Measurements from ENCODE around the gene BGN.

The BGN gene

DNA sequence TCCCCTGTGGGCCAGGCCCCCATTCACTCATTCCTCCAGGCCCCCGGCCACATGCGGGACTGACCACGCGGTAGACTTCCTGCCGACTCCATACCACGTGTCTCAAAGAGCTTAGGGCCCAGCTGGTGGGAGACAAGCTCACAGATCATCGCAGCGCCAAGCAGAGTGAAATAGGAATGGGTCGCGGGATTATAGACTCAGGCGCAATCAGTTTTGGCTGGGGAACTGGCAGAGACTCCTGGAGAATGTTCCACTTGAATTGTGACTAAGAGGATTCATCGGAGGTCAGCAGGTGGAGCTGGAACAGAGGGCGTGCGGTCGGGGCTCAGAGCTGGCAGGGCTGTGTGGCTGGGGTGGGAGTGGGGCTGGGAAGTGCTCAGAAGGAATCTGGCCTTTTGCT lies 38.3 kb downstream of the BGN start:
- no peak for DNase-seq

DNA sequence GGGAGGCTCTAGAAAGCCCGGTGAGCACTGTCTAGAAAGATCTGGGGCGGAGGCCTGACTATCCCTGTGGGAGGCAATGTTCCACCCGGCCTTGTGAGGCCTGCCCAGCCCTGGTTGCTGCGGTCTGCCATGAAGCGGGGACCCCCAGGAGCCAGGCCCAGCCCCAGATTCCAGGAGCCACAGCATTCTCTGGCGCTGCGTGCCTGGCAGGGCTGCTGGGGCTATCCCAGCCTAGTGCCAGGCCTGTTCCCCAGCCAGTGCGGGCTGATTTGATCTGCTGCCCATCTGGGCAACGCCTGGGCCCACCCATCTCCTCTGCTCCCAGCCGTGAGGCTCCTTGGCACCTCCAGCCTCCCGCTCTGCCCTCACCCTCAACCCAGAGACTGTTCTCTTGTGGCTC lies 42.3 kb downstream of the BGN start:
- DNase-seq = no peak

DNA sequence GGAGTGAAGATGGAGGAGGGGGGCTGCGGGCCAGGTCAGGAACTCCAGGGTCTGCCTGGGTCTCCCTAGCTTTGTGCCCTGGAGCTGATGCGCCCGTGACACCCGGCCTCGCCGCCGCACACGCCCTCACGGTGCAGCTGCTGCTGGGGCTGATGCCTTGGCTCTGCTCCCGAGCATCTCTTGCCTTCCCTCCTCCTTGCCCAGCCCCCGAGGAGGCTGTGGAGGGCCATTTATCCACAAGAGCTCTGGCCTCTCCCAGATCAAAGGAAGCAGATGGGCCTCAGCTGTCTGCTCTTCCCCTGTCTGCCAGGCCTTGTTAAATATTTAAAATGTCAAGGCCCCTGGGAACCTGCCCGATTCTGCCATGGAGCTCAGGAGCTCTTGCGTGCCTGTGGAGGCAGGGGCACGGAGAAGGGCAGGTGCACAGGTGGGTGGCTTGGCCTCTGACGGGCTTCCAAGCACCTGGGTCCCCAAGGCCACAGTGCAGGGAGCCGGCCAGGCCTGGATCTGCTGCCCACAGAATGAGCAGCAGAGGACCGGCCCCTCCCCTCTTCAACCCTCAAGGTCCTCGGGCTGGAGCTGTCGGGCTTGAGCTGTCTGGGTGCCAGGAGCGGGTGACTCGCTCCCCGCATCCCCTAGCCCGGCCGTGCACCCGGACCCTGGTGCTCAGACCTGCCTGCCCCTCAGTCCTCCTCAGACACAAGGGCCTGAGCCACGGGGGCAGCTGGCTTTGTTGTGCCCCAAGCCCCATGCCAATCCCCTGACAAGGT lies 42.9 kb downstream of the BGN start:
- DNase-seq = no peak

DNA sequence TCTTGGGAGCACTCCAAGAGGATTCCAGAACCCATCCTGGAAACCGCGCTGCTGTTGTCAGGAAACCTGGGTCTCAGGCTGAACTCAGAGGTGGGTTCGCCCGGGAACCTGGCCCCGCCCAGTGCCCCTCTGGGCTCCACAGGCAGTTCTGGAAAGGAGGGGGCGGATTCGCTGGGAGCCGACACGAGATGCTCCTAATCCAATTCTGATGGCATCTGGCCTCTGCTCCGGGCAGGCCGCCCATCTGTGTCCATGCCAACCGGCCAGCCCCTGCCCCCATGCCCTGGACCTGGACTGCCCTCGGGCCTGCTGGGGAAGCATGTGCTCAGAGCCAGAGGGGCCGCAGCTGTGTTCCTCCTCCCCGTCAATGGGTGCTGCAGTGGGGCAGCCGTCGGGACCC lies 43.6 kb downstream of the BGN start:
- no peak for DNase-seq

DNA sequence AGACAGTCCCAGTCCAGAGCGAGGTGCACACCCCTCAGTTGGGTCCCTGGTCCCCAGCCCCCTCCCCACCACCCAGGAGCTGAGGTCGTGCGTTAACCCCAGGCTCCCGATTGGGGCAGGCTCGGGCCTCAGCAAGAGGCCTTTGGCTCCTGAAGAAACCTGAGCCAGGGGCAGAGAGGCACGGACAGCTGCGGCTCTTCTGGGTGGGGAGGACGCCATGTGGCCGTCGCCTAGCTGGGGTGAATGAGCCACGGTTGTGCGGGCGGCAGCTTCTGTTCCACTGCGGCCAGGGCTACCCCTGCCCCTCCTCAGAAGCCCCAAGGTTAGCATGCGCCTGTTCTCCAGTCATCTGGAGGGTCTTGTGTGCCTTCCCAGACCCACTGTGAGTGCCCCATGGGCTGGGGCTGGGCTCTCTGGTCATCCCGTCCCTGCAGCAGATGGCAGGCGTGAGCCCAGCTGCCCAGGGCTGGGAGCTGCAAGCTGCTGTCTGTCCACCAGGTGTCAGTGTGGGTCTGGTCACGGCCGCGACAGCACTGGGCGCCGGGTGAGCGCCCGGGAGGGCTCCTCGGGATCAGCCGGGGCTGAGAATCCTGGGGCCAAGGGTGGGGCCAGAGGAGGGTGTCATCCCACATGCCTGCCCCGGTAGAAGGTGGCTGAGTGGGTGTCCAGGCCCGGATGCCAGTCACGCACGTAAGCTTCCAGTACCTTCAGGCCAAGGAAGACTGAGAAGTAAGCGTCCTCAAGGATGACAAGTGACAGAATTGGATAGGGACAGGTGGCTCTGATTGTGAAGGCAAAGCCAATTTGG lies 44.6 kb downstream of the BGN start:
- DNase-seq = peak; percentile 65 to 67

DNA sequence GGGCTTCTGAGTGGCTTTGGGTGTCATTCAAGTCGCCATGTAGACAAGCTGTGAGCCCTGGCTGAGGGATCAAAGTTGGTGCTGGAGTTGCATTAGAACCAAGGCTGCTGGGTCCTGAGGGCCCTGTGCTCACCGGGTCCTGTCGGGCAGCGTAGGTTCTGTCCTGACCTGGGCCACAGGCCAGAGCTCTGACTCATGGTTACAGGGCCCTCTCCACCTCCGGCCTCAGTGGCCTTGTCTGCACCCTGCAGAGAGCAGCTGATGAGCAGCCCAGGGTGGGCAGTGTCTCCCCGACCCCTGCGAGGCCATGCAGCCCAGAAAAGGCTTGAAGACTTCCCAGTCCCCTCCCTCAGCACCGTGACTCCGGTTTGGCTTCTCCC lies 45.2 kb downstream of the BGN start:
- no peak for DNase-seq

DNA sequence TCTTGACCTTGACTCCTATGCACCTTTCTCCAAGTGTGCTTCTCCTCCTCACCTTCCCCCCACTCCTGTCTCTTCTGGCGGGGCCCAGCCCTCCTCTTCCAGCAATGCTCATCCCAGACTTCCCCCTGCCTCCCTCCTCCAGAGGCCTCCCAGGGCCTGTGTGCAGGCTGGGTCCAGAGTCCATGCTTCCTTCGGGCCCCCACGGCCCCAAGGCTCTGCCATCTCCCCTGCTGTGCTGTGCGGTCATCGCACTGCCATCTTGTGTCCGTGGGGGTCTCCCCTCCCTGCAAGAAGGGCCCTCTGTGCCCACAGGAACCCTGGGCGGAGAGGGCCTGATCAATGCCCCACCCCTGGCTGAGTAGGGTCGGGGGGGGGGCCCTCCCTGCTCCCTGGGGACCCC lies 49.9 kb downstream of the BGN start:
- no peak for DNase-seq

DNA sequence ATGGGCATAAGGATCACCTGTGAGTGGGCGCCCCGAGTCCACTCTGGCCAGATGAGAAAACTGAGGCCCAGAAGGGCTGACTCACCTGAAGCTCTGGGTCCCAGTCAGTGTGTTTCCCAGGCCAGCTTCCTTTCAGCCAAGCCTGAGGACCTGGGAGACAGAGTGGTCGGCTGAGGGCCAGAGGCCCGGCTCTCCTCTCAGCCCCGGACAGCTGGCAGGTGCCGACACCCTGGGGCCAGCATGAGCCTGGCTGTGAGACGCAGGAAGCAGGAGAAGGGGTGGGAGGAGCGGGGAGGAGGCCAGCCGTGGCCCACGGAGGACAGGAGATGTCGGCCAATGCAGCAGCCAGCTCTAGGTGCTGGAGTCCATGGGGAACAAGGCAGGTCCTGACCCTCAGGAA lies 51.6 kb downstream of the BGN start:
- DNase-seq = no peak

DNA sequence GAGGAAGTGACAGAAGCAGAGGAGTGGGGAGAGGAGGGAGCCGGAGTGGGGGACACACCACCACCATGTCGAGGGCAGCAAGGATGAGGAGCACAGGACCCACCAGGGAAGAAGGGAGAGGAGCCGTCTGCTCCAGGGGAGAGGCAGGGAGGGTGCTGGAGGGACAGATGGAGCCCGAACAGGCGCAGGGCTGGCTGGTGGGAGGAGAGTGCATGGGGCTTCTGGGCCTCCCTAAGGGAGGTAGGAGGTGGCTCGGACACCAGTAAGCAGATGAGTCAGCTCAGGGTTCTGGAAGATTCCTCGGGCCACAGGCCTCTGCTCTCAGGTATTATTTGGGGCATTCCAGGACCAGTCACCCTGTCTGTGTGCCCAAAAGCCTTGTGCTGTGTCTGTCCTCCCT lies 52.4 kb downstream of the BGN start:
- DNase-seq = no peak

DNA sequence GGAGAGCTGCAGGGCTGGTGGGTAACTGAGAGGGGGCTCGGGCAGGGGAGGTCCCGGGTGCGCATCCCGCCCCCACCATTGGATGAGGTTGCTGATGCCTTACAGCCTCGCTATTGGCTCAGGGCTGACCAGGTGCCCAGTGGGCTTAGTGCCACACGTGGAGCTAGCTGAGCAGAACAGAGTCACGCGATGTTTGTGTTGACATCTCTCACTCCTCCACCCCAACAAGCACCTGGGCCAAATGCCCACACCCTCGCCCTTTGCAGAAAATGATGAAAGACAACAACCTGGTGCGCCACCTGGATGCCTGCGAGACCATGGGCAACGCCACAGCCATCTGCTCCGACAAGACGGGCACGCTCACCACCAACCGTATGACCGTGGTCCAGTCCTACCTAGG lies 54.5 kb downstream of the BGN start:
- DNase-seq = no peak

DNA sequence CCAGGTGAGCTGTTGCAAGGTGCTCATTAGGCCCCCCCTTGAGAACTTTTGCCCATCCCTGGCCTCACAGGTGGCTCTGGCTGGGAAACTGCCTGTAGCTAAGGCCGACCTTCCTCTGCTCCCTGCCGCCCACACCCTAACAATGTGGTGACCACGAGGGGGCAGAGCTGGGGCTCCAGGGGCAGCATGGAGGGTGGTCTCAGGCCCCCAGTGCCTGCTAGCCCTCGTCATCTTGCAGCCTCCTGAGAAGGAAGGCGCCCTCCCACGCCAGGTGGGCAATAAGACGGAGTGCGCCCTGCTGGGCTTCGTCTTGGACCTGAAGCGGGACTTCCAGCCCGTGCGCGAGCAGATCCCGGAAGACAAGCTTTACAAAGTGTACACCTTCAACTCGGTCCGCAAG lies 55.0 kb downstream of the BGN start:
- DNase-seq = no peak

DNA sequence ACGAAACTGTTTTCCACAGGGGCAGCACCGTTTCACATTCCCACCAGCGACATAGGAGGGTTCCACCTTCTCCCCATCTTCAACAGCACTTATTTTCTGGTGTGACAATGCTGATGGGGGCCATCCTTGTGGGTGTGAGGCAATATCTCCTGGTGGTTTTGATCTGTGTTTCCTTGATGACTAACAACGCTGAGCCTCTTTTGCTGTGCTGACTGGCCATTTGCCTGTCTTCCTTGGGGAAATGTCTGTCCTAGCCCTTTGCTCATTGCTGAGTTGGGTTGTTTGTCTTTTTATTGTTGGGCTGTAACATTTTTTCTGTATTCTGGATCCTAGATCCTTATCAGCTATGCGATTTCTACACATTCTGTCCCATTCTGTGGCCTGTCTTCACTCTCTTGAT lies 56.4 kb downstream of the BGN start:
- DNase-seq = no peak

DNA sequence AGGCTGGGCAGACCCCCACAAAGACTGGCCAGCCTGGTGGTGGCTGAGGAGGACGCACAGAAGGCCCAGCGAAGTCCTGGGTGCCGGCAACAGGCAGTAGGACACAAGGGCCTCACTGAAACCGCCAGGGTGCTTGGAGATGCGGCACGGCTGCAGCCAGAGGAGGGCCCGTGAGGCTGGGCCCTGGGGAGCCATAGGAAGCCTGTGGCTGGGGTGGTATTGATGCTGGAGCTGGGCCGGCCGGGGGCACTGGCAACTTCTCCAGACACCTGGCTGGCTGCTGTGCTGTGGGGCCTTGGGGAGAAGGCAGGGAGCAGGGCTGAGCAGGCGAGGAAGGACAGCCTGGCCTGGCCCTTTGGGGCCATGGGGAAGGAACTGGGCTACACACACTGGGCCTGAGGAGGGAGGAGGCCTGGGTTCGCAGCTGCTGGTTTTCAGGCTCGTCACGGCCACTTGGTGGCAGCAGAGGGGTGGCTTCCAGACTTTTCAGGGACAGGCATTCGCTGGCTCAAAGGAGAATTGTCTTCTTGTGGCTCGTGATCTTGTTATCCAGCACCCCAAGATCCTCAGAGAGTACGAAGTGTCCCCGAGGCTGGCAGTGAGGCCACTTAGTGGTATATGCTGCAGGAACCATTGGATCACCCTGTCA lies 59.9 kb downstream of the BGN start:
- peak; percentile 64 to 68 for DNase-seq

DNA sequence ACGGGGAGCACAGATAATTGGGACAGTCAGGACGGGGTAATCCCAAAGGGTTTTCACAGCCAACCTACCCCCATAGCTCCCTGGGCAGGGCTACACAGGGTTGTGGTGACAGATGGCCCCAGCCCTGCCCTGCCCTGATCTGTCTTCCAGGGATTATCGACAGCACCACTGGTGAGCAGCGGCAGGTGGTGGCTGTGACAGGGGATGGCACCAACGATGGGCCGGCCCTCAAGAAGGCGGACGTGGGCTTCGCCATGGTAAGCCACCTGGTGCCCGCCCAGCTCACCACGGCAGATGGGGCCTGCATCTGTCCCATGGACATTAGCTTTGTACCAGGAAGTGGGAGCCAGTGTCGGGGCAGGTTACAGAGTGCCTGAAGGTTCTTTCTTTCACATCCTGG lies 62.0 kb downstream of the BGN start:
- DNase-seq = no peak

DNA sequence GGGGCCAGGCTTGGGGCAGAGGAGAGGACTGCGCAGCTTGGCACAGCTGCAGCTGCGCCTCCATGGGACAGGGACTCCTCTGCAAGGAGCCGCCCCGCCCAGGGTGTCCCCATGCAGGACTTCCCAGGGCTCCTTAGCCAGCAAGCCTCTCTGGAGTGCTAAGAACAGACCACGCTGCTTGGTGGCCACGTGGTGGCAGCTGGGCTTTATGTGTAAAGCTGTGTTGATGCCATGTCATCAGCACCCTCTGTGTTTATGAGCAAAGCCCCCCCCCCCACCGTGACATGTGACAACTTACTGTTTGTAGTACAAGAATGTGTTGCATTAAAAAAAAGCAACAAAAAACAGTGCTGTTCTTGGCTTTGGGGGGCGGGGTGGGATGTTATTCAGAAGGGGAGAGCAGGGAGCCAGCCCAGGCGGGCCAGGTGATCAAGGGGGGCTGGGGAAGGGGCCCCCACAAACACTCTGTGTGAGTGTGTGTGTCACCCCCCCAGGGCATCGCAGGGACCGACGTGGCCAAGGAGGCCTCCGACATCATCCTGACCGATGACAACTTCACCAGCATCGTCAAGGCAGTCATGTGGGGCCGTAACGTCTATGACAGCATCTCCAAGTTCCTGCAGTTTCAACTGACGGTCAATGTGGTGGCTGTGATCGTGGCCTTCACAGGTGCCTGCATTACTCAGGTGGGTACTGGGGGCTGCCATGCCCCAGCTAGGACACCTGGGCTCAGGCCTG lies 63.0 kb downstream of the BGN start:
- DNase-seq = no peak

Measured in stimulated activated CD4-positive, alpha-beta T cell treated with anti-CD3 and anti-CD28 coated beads, Interleukin-2, amount 100 ng/mL, for 24 hours (primary cell).